Measurements from ENCODE around the gene SDF4.
A peak's percentile ranks its signal among the peaks of the same experiment; 100 is the strongest.

Gene SDF4

GRCh38 chr1:1230656-1231399 lies 973 bp downstream of the SDF4 start:
- TF ChIP-seq NFIC (IDR thresholded peaks at IDR 0.05), result peak; percentile 27; the same call in 1 of the 2 replicates
- TF ChIP-seq CEBPB (IDR thresholded peaks at IDR 0.05), result no peak

GRCh38 chr1:1229770-1230169 lies 2.0 kb downstream of the SDF4 start:
- no peak for TF ChIP-seq ZBTB7A (IDR thresholded peaks at IDR 0.05; ENCODE audit: low read depth)
- no peak for TF ChIP-seq RAD21 (IDR thresholded peaks at IDR 0.05; ENCODE audit: low read depth)
- TF ChIP-seq TAF1 (IDR thresholded peaks at IDR 0.05; ENCODE audit: low read depth), result no peak

DNA sequence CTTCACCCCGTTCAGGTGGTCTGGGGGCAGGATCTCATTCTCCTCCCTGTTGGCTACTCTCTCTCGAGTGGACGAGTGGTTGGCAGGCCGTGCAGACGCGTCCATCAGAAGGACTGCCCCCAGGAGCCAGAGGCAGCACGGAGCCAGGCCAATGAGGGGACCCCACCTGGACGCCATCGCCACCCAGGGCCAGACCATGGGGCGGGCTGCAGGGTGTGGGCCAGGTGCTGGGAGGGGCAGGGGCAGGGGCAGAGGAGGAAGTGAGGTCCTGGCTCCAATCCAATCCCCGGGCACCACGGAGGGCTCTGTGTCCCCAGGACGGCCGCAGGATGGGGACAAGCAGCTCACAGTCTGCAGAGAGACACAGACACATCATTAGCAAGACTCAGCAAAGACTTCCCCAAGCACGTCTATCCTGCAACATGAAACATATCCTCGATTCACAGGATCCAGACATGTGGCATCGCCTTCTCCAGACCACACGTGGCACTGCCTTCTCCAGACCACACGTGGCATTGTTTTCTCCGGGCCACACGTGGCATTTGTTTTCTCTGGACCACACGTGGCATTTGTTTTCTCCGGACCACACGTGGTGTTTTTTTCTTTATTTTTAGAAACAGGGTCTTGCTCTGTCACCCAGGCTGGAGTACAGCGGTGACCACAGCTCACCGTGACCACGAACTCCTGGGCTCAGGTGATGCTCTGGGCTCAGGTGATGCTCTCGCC lies 3.0 kb downstream of the SDF4 start:
- TF ChIP-seq YY1 (IDR thresholded peaks at IDR 0.05; ENCODE audit: low read depth), result no peak
- no peak for TF ChIP-seq CEBPB (IDR thresholded peaks at IDR 0.05)
- no peak for TF ChIP-seq ZBTB7A (IDR thresholded peaks at IDR 0.05; ENCODE audit: low read depth)
- TF ChIP-seq TAF1 (IDR thresholded peaks at IDR 0.05; ENCODE audit: low read depth), result no peak
- TF ChIP-seq EP300 (IDR thresholded peaks at IDR 0.05; ENCODE audit: borderline replicate concordance), result no peak
- TF ChIP-seq RAD21 (IDR thresholded peaks at IDR 0.05; ENCODE audit: low read depth), result no peak
- no peak for TF ChIP-seq TCF12 (IDR thresholded peaks at IDR 0.05; ENCODE audit: low read depth)
- TF ChIP-seq NFIC (IDR thresholded peaks at IDR 0.05), result no peak
- no peak for TF ChIP-seq FOXM1 (IDR thresholded peaks at IDR 0.05; ENCODE audit: borderline replicate concordance, low read depth)
- no peak for TF ChIP-seq USF1 (IDR thresholded peaks at IDR 0.05)
- TF ChIP-seq CREB1 (IDR thresholded peaks at IDR 0.05; ENCODE audit: low read depth), result no peak
- no peak for TF ChIP-seq EGR1 (IDR thresholded peaks at IDR 0.05)
- TF ChIP-seq, protein P1, sequence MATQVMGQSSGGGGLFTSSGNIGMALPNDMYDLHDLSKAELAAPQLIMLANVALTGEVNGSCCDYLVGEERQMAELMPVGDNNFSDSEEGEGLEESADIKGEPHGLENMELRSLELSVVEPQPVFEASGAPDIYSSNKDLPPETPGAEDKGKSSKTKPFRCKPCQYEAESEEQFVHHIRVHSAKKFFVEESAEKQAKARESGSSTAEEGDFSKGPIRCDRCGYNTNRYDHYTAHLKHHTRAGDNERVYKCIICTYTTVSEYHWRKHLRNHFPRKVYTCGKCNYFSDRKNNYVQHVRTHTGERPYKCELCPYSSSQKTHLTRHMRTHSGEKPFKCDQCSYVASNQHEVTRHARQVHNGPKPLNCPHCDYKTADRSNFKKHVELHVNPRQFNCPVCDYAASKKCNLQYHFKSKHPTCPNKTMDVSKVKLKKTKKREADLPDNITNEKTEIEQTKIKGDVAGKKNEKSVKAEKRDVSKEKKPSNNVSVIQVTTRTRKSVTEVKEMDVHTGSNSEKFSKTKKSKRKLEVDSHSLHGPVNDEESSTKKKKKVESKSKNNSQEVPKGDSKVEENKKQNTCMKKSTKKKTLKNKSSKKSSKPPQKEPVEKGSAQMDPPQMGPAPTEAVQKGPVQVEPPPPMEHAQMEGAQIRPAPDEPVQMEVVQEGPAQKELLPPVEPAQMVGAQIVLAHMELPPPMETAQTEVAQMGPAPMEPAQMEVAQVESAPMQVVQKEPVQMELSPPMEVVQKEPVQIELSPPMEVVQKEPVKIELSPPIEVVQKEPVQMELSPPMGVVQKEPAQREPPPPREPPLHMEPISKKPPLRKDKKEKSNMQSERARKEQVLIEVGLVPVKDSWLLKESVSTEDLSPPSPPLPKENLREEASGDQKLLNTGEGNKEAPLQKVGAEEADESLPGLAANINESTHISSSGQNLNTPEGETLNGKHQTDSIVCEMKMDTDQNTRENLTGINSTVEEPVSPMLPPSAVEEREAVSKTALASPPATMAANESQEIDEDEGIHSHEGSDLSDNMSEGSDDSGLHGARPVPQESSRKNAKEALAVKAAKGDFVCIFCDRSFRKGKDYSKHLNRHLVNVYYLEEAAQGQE (IDR thresholded peaks at IDR 0.05; ENCODE audit: low read depth), result no peak
- TF ChIP-seq TEAD4 (IDR thresholded peaks at IDR 0.05), result no peak
- no peak for TF ChIP-seq MAX (IDR thresholded peaks at IDR 0.05)

- TF ChIP-seq FOXM1 (IDR thresholded peaks at IDR 0.05; ENCODE audit: borderline replicate concordance, low read depth), result no peak
- no peak for TF ChIP-seq EP300 (IDR thresholded peaks at IDR 0.05; ENCODE audit: borderline replicate concordance)
- no peak for TF ChIP-seq RAD21 (IDR thresholded peaks at IDR 0.05; ENCODE audit: low read depth)
- no peak for TF ChIP-seq YY1 (IDR thresholded peaks at IDR 0.05; ENCODE audit: low read depth)
- no peak for TF ChIP-seq TCF12 (IDR thresholded peaks at IDR 0.05; ENCODE audit: low read depth)
- TF ChIP-seq NFIC (IDR thresholded peaks at IDR 0.05), result no peak
- TF ChIP-seq TAF1 (IDR thresholded peaks at IDR 0.05; ENCODE audit: low read depth), result no peak
- no peak for TF ChIP-seq USF1 (IDR thresholded peaks at IDR 0.05)
- TF ChIP-seq ZBTB7A (IDR thresholded peaks at IDR 0.05; ENCODE audit: low read depth), result no peak
- no peak for TF ChIP-seq CEBPB (IDR thresholded peaks at IDR 0.05)
- no peak for TF ChIP-seq EGR1 (IDR thresholded peaks at IDR 0.05)
- TF ChIP-seq, protein P1 (IDR thresholded peaks at IDR 0.05; ENCODE audit: low read depth), result no peak
- TF ChIP-seq MAX (IDR thresholded peaks at IDR 0.05), result no peak
Measured at GRCh38 chr1:1228187-1228586, 3.6 kb downstream of the SDF4 start.

DNA sequence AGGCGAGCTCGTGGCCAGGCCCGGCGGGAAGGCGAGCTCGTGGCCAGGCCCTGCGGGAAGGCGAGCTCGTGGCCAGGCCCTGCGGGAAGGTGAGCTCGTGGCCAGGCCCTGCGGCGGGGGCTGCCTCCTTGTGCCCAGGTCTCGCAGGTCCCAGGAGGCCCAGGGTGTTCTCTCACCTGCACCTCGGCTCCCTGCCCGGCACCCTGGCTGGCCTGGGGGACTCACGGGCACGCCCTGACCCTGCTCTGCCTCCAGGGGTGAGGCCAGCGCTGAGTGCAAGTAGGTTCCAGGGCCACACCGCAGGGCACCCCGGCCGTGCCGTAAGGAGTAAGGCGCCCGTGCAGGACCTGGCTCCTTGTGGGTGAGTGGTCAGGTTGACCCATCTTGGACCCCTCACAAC lies 4.4 kb downstream of the SDF4 start:
- TF ChIP-seq YY1 (IDR thresholded peaks at IDR 0.05; ENCODE audit: low read depth), result no peak

Data from Ishikawa (cell line).